PFSK-1 (cell line): ENCODE data around the gene NXPH1.

Experiments
- POLR2AphosphoS5 ChIP-seq: IDR thresholded peaks from 2 replicates; pipeline ENCODE4 v1.6.1; 2012; ENCODE audit warnings: low read depth, mild to moderate bottlenecking, control low read depth, low read length, moderate library complexity
- SIN3A ChIP-seq: IDR thresholded peaks from 2 replicates; pipeline ENCODE4 v1.6.1; 2012; ENCODE audit warnings: mild to moderate bottlenecking, low read length, moderate library complexity, borderline replicate concordance; ENCODE audit not compliant: insufficient read depth
- TAF1 ChIP-seq: IDR thresholded peaks from 2 replicates; pipeline ENCODE4 v1.6.1; 2012; ENCODE audit warnings: low read length, control low read depth, borderline replicate concordance; ENCODE audit not compliant: insufficient read depth

DNA sequence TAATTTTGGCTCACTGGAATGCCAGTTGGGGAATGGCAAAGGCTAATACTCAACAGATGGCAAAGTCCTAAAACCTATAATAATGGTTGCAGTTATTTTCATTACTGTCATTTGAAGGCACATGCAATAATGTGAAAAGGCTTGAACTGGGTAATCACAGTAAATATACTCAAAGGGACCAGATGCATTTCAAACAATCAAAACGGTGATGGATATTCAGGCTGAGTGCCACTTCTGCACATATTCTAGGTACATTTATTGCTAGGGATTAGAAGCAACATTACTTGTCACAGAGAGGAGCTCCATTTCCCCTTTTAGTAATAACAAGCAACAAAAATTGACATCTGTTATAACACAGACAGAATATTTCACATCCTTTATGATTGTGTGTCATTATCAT is 171.8 kb downstream of the NXPH1 start:
- TF ChIP-seq POLR2AphosphoS5 (no peak), TAF1 (no peak), SIN3A (no peak)
